ENCODE results near the gene CTNNBIP1.

- TF ChIP-seq, protein P1, sequence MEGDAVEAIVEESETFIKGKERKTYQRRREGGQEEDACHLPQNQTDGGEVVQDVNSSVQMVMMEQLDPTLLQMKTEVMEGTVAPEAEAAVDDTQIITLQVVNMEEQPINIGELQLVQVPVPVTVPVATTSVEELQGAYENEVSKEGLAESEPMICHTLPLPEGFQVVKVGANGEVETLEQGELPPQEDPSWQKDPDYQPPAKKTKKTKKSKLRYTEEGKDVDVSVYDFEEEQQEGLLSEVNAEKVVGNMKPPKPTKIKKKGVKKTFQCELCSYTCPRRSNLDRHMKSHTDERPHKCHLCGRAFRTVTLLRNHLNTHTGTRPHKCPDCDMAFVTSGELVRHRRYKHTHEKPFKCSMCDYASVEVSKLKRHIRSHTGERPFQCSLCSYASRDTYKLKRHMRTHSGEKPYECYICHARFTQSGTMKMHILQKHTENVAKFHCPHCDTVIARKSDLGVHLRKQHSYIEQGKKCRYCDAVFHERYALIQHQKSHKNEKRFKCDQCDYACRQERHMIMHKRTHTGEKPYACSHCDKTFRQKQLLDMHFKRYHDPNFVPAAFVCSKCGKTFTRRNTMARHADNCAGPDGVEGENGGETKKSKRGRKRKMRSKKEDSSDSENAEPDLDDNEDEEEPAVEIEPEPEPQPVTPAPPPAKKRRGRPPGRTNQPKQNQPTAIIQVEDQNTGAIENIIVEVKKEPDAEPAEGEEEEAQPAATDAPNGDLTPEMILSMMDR (IDR thresholded peaks at IDR 0.05) = no peak
- no peak for TF ChIP-seq POLR2A (IDR thresholded peaks at IDR 0.05)
Measured at GRCh38 chr1:9840176-9840575, 69.9 kb downstream of the CTNNBIP1 start.

All from lower leg skin (tissue), 3 donors.